ENCODE data around the gene PNPLA7. TPM values are rescaled to one million over a fixed set of nuclear protein-coding genes. Genes with fewer than 3 reads are reported as not detected.

The PNPLA7 gene
- total and polyA plus RNA-seq, 11 donors: 0.78 to 10.1 (median 7.6) TPM

- H3K27me3 ChIP-seq: no peaks in the 10 kb centered on the region
- H3K9me3 ChIP-seq: no peaks in the 10 kb centered on the region
- ATAC-seq (no peak), DNase-seq (peak in 1 of 5 donors; percentile 20)
- 81 to 87% (median 83%) methylated on average over 20 to 35 of the region's 35 CpGs for WGBS, 4 donors
- TF ChIP-seq CTCF (IDR thresholded peaks at IDR 0.05) (no peak), POLR2A (IDR thresholded peaks at IDR 0.05) (no peak)
- peaks cover 0 to 10% (median 0%) of the 10 kb centered on the region in 12 donors for H3K4me1 ChIP-seq
- peaks cover 0 to 5% (median 0%) of the 10 kb centered on the region in 9 donors for H3K36me3 ChIP-seq
- no peak overlapping the region for H3K4me3 ChIP-seq
- H3K27ac ChIP-seq: no peak overlapping the region
- intact Hi-C loops (cut with DNase I): no loop called here
These were observed 63.4 kb downstream of the PNPLA7 start for GRCh38 chr9:137486545-137487453.

GRCh38 chr9:137486141-137486490, 64.1 kb downstream of the PNPLA7 start:
- no peaks in the 10 kb centered on the region for H3K27me3 ChIP-seq
- peaks cover 0 to 5% (median 0%) of the 10 kb centered on the region in 9 donors for H3K36me3 ChIP-seq
- H3K27ac ChIP-seq: no peak overlapping the region
- 89 to 93% (median 91%) methylated on average over 14 to 15 of the region's 15 CpGs for WGBS, 4 donors
- H3K4me1 ChIP-seq: peaks cover 0 to 15% (median 0%) of the 10 kb centered on the region in 12 donors
- H3K4me3 ChIP-seq: no peak overlapping the region
- intact Hi-C loops (cut with DNase I): no loop called here
- H3K9me3 ChIP-seq: no peaks in the 10 kb centered on the region
- ATAC-seq (no peak), DNase-seq (no peak)
- TF ChIP-seq CTCF (IDR thresholded peaks at IDR 0.05): no peak
- TF ChIP-seq POLR2A (IDR thresholded peaks at IDR 0.05): no peak

- Histone ChIP-seq H3K9me3 (no peaks in the 10 kb centered on the region), H3K4me3 (no peak overlapping the region), H3K36me3 (peaks cover 0 to 5% (median 0%) of the 10 kb centered on the region in 9 donors), H3K27me3 (no peaks in the 10 kb centered on the region), H3K27ac (no peak overlapping the region), H3K4me1 (peaks cover 0 to 15% (median 0%) of the 10 kb centered on the region in 12 donors)
- intact Hi-C loops (cut with DNase I): no loop called here
- 90 to 91% (median 91%) methylated on average over 19 to 26 of the region's 26 CpGs for WGBS, 4 donors
- DNase-seq: no peak
- TF ChIP-seq POLR2A (IDR thresholded peaks at IDR 0.05) (no peak), CTCF (IDR thresholded peaks at IDR 0.05) (no peak)
- no peak for ATAC-seq
These were observed 64.7 kb downstream of the PNPLA7 start for GRCh38 chr9:137485343-137486140.
